HUDEP-2 (cell line): ENCODE measurements around the gene TRIP10.
"Not testable (repeated sequence)": the region's sequence is repeated elsewhere in the genome, so short reads cannot be mapped to it uniquely, and the experiment has no call there.

Experiments used
- DNase-seq, 76 experiments: peaks; one replicate each; lab custom pipeline; 2025; ENCODE audit not compliant: unreplicated experiment in 76 of 76; lab: John Stamatoyannopoulos, UW

TRIP10 gene

DNA sequence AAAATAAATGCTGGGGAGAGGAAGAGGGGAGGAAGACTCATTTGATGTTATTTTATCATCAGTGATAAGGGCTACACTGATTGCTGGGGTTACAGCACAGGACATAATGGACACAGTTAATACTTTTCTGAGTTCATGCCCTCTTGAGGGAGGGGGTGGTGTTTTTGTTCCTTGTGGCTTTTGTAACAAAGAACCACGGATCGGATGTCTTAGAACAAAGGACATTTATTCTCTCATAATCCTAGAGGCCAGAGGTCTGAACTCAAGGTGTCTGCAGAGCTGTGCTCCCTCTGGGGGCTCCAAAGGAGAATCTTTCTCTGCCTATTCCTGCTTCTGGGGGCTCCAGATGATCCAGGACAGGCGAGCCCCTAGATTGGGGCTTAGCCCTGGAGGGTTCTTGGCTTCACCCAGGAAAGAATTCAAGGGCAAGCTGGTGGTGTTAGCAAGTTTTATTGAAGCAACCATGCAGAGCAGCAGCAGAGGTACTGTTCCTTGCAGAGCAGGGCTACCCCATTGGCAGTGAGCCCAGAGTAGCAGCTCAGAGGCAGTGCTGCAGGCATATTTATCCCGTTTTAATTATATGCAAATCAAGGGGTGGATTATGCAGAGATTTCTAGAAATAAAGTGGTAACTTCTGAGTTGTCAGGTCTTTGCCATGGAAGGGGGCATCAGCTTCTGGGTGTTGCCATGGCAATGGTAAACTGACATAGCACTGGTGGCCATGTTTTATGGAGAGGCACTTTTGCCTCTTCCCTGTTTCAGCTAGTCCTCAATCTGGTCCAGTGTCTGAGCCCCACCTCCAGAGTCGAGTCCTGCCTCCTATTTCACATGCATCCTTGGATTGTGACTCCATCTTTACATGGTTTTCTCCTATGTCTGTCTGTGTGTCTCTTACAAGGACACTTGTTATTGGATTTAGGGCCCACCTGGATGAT is 51.0 kb downstream of the TRIP10 start:
- no peak for DNase-seq

DNA sequence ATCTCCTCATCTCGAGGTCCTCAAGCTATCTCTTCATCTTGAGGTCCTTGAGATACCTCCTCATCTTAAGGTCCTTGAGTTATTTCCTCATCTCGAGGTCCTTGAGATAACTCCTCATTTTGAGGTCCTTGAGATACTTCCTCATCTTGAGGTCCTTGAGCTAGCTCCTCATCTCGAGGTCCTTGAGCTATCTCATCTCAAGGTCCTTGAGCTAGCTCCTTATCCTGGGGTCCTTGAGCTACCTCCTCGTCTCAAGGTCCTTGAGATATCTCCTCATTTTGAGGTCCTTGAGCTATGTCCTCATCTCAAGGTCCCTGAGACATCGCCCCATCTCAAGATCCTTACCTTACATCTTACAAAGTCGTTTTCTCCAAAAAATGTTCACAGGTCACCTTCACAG is 51.8 kb downstream of the TRIP10 start:
- no peak for DNase-seq

DNA sequence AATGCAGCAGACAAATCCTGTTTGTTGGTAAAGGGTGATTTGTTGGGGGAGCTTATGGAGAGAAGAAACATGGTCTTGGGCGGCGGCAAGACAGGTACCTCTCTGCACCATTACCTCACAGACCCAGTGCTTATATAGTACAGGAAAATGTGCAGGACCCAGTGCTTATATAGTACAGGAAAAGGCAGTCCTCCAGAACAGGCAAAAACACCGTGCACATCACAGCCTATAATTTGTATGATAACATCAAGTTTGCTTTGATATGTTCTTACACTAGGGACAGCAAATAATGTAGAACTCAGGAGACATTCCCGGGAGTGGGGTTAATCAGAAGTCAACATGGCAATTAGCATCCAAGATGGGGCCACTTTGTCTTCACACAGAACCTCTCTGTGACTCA is 53.9 kb downstream of the TRIP10 start:
- no peak for DNase-seq

DNA sequence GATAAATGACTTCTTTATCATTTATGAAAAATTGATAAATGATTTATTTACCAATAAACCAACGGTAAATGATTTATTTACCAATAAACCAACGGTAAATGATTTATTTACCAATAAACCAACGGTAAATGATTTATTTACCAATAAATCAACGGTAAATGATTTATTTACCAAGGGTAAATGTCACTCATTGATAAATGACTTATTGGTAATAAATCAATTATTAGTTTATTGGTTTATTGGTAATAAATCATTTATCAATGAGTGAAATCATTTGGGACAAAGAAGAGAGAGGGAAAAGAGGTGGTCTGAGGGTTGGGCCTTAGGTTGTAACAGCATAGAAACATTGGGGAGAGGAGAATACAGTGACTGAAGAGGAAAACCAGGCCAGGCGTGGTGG is 54.5 kb downstream of the TRIP10 start:
- no peak for DNase-seq

DNA sequence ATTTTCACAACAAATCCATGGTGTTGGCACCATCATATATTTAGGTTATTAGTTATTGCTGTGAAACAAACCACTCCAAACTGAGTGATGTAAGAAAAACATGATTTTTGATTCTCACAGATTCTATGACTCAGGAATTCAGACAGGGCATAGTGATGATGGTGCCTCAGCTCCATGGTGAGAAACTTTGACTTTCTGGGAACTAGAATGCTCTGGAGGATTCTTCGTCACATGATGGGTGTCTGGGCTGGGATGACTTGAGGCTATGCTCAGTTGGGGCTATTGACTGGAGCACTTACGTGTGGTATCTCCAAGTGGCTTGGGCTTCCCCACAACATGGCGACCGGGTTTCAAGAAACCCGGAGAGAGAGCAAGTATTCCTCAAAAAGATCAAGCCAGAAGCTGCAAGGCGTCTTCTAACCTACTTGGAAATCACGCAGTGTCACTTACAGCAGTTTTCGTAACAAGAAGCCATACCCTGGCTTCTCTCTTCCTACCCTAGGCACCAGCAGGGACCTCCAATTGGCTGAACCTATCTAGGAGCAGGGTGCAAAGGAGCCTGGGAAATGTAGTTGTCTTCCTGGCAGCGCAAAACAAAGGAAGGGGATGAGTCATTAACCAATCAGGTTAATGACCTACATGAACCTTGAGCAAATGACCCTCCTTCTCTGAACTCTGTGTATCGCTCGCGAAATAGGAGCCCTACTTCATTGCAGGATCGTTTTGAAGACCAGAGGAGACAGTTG is 55.4 kb downstream of the TRIP10 start:
- no peak for DNase-seq

DNA sequence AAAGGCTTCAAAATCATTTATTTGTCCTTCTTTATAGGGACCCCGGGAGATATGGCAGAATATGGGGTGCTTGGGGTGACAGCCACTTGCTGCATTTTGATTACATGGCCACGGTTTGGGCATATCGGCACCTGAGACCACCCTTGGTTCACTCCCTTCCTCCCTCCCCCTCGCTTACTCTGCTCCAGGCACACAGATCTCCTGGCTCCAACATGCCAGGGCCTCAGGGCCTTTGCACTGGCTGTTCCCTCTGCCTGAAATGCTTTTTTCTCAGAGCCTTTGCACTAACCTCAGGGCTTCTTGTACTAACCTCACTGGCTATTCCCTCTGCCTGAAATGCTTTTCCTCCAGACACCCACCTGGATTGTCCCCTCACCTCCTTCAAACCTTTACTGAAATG is 56.8 kb downstream of the TRIP10 start:
- no peak for DNase-seq

DNA sequence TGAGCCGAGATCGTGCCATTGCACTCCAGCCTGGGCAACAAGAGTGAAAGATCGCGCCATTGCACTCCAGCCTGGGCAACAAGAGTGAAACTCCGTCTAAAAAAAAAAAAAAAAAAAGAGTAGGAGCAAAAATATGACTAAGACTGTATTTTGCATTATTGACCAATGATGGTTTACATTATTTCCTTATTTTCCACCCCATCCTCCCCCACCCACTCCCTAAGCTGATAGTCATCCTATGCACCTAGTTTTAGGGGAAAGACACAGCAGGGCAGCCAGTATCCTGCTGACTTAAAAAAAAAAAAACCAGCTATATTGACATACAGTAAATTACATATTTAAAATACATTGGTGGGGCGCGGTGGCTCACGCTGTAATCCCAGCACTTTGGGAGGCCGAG is 58.2 kb downstream of the TRIP10 start:
- no peak for DNase-seq

DNA sequence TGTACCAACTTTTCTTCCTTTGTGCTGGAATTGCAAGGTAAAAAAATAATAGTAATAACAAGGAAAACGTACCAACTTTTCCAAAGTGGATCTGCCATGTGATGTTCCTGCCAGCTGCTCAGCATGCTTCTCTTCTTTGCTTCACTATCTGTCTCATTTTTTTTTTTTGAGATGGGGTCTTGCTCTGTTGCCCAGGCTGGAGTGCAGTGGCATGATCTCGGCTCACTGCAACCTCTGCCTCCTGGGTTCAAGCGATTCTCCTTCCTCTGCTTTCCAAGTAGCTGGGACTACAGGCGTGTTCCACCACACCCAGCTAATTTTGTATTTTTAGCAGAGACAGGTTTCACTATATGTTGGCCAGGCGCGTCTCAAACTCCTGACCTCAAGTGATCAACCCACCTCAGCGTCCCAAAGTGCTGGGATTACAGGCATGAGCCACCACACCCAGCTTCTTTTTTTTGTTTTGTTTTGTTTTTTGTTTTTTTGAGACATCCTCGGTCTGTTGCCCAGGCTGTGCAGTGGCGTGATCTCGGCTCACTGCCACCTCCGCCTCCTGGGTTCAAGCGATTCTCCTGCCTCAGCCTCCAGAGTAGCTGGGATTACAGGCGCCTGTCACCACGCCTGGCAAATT is 60.8 kb downstream of the TRIP10 start:
- DNase-seq = not testable (repeated sequence)

DNA sequence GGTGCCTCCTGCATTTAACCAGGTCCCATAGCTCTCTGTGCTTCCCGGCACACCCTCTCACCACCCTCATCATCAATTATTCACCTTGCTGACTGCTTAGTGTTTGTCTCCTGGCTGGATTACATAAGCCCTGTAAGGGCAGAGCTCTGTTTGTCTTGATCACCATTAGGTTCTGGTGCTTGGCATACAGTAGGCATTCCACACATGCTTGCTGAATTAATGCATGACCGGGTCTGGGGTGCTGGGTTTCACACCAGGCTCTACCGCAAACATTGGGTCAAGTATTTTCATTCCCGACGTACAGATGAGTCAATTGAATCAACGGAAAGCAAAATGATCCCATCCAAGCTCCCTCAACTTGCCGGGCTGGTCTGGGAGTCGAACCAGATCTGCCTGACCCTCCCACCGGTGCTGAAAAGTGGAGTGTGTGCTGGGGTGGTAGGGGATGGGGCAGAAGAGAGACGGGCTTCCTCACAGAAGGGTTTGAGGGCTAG is 61.6 kb downstream of the TRIP10 start:
- peak in 3 of 76 experiments; percentile 44 to 72 (median 50) for DNase-seq
